K562 (cell line): ENCODE measurements around the gene LCA5L. TPM values are rescaled to one million over a fixed set of nuclear protein-coding genes. Genes with fewer than 3 reads are reported as not detected.
A peak's percentile ranks its signal among the peaks of the same experiment; 100 is the strongest.

Experiments
- ATAC-seq: fragments of 200-7000 bp; cut with Tn5 transposase; 3 replicates; pipeline ENCODE4 v1.9.1; 2020; ENCODE audit warnings: moderate library complexity
- BruUV-seq: library from RNA; stranded (reverse); fragments of 400-500 nt; replicated peaks from 2 replicates; lab custom pipeline; 2021; lab: Mats Ljungman, UMichigan
- CTCF ChIA-PET: fragments of 300-600 bp; formaldehyde crosslinking; extraction: SDS; loops from one replicate; lab custom pipeline; 2021; ENCODE audit warnings: low intra/inter-chr PET ratio; lab: Yijun Ruan, JAX
- POLR2A ChIA-PET: fragments of 300-600, 350-650 bp; sonication (Branson Sonifier 250); formaldehyde crosslinking; extraction: SDS; loops from one replicate; lab custom pipeline; 2021; ENCODE audit warnings: antibody characterized with exemption, inconsistent platforms; lab: Yijun Ruan, JAX
- DNase-seq, 4 experiments: peaks; one replicate each; pipeline versions ENCODE4 v3.0.0 to v3.0.0-alpha.2; 2011 to 2018; ENCODE audit warnings: low spot score in 3 of 4, mixed read lengths in 3 of 4; ENCODE audit errors: extremely low read depth in 1 of 4
- FAIRE-seq: peaks from 2 replicates; lab custom pipeline; 2011; peaks lifted over from hg19 to GRCh38; lab: Jason Lieb, UNC
- H2AFZ ChIP-seq: 2 replicates; pipeline ENCODE4 v1.6.0; 2011; ENCODE audit warnings: low read depth, low read length, control low read depth, inconsistent platforms
- H3K27ac ChIP-seq: fragments of 200-600 bp; 3 replicates; pipeline ENCODE4 v1.8.0; 2011; ENCODE audit warnings: low read depth, mild to moderate bottlenecking, control low read depth, inconsistent platforms, low read length, moderate library complexity, mixed read lengths; ENCODE audit errors: extremely low read depth
- H3K27me3 ChIP-seq, 2 experiments: fragments of 300-600 bp in 1 of 2; 2 replicates in 1 of 2; 3 replicates in 1 of 2; pipeline versions ENCODE4 v1.6.0 to v1.8.0; 2011; ENCODE audit warnings: inconsistent platforms in 2 of 2, low read length in 2 of 2, mild to moderate bottlenecking in 1 of 2, mixed read lengths in 1 of 2, moderate library complexity in 1 of 2; ENCODE audit not compliant: control insufficient read depth in 2 of 2, insufficient read depth in 2 of 2
- H3K36me3 ChIP-seq: fragments of 300-600 bp; 3 replicates; pipeline ENCODE4 v1.8.0; 2011; ENCODE audit warnings: mild to moderate bottlenecking, low read length, inconsistent platforms; ENCODE audit not compliant: control insufficient read depth, insufficient read depth
- H3K4me1 ChIP-seq, 2 experiments: fragments of 200-600 bp in 1 of 2; replicated peaks in 1 of 2; 2 replicates in 1 of 2; 3 replicates in 1 of 2; pipeline versions ENCODE4 v1.5.1 to v1.8.0; 2011; ENCODE audit warnings: inconsistent platforms in 2 of 2, low read length in 2 of 2, mild to moderate bottlenecking in 1 of 2, mixed read lengths in 1 of 2, moderate library complexity in 1 of 2; ENCODE audit not compliant: control insufficient read depth in 2 of 2, insufficient read depth in 2 of 2
- H3K4me2 ChIP-seq: 2 replicates; pipeline ENCODE4 v1.6.1; 2011; ENCODE audit warnings: low read length, control low read depth, inconsistent platforms, mixed read lengths; ENCODE audit not compliant: insufficient read depth
- H3K4me3 ChIP-seq: fragments of 200-600 bp; sonication (generic), shearing (Covaris generic); 2 replicates; pipeline ENCODE4 v1.5.1; 2016; ENCODE audit warnings: control low read depth, inconsistent platforms
- H3K79me2 ChIP-seq: fragments of 200-600 bp; 3 replicates; pipeline ENCODE4 v1.8.0; 2011; ENCODE audit warnings: low read length, inconsistent platforms; ENCODE audit not compliant: control insufficient read depth, insufficient read depth
- H3K9ac ChIP-seq, 2 experiments: 2 replicates each; pipeline versions ENCODE4 v1.6.0 to v1.6.1; 2011; ENCODE audit warnings: low read depth in 2 of 2, low read length in 2 of 2, control low read depth in 1 of 2, inconsistent platforms in 1 of 2, mild to moderate bottlenecking in 1 of 2, mixed read lengths in 1 of 2; ENCODE audit not compliant: insufficient read depth in 1 of 2
- H3K9me1 ChIP-seq: one replicate; pipeline ENCODE4 v1.6.0; 2011; ENCODE audit warnings: inconsistent platforms, mild to moderate bottlenecking, low read length, moderate library complexity; ENCODE audit not compliant: control insufficient read depth, insufficient read depth
- H3K9me3 ChIP-seq: replicated peaks from 2 replicates; pipeline ENCODE4 v1.5.1; 2011; ENCODE audit warnings: low read depth, low read length, inconsistent platforms; ENCODE audit not compliant: control insufficient read depth, insufficient read depth
- H4K20me1 ChIP-seq: replicated peaks from 2 replicates; pipeline ENCODE4 v1.6.1; 2011; ENCODE audit warnings: low read length, inconsistent platforms, mixed read lengths; ENCODE audit not compliant: control insufficient read depth, insufficient read depth
- CEBPB ChIP-seq: fragments of 450-650 bp; IDR thresholded peaks from 2 replicates; pipeline ENCODE4 v1.6.1; 2016; ENCODE audit warnings: missing genetic modification characterization, missing compliant biosample characterization
- HBP1 ChIP-seq: fragments of 450-650 bp; formaldehyde crosslinking; IDR thresholded peaks from 2 replicates; pipeline ENCODE4 v1.4.0; 2022; ENCODE audit warnings: missing genetic modification characterization
- KDM1A ChIP-seq, 2 experiments: fragments of 450-650 bp; IDR thresholded peaks; 2 replicates each; pipeline ENCODE4 v1.6.1; 2016; ENCODE audit warnings: mild to moderate bottlenecking in 2 of 2
- UBTF ChIP-seq, 2 experiments: IDR thresholded peaks; 2 replicates each; pipeline ENCODE4 v1.6.1; 2012; ENCODE audit warnings: improper control_type of control experiment in 2 of 2, low read depth in 2 of 2, low read length in 2 of 2, borderline replicate concordance in 1 of 2
- ZNF121 ChIP-seq: sonication (generic); formaldehyde crosslinking; conservative IDR thresholded peaks from 2 replicates; pipeline ENCODE4 v1.8.0; 2022; ENCODE audit warnings: missing genetic modification reagents
- WGBS: fragments of 100-300 bp; shearing (Covaris generic); methylation state at CpG from one replicate; pipeline ENCODE4 v1.1.6; 2016; ENCODE audit warnings: low coverage, mixed read lengths; ENCODE audit not compliant: insufficient coverage; ENCODE audit errors: missing lambda C conversion rate; 5-methylcytosine and 5-hydroxymethylcytosine counted together
- in situ Hi-C: fragments of 300-500 bp; cut with MboI; formaldehyde crosslinking; loops from 4 replicates; pipeline ENCODE4 v1.15.0; 2018; ENCODE audit warnings: inconsistent platforms, mixed read lengths
- intact Hi-C: fragments of 100-400 bp; cut with micrococcal nuclease; formaldehyde crosslinking; loops from 2 replicates; pipeline ENCODE4 v1.14.2; 2022
- polyA plus RNA-seq, 8 experiments: library from polyadenylated mRNA; depleted of rRNA in 4 of 8; stranded (reverse) in 5 of 8; unstranded in 3 of 8; fragments of >200 nt; fragmentation: Nextera tagmentation in 2 of 8; fragmentation: Illumina TruSeq in 1 of 8; extraction: Ambion mirVana in 2 of 8; extraction: Trizol in 1 of 8; gene quantifications; 2 replicates each; pipeline versions ENCODE4 v1.2.1 to v1.2.3, GENCODE V29; 2011 to 2014; ENCODE audit warnings: inconsistent platforms in 1 of 8, missing spikeins in 1 of 8
- total RNA-seq, 7 experiments: library from RNA; depleted of rRNA in 6 of 7; stranded (reverse); fragments of >200 nt in 6 of 7; fragmentation: Illumina TruSeq in 2 of 7; extraction: Trizol in 2 of 7; gene quantifications; 2 replicates each; pipeline versions ENCODE4 v1.2.1 to v1.2.3, GENCODE V29; 2011 to 2021; ENCODE audit warnings: low replicate concordance in 1 of 7

LCA5L gene
- total and polyA plus RNA-seq, 9 of the 15 experiments (the other 6 are each of a cell fraction or from before 2014, with no cell fraction given) = 1.8 to 4.9 (median 3.8) TPM

DNA sequence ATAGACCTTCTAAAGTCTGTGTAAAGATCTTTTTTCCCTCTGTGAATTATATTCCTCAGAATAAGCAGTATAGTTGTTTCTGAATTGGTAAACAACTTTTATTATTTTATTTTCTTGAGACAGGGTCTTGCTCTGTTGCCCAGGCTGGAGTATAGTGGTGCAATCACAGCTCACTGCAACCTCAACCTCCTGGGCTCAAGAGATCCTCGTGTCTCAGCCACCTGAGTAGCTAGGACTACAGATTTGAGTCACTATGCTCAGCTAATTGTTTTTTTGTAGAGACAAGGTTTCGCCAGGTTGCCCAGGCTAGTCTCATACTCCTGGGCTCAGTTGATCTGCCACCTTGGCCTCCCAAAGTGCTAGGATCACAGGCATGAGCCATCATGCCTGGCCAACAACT lies 70.1 kb downstream of the LCA5L start:
- no peak overlapping the region for H3K4me3 ChIP-seq
- TF ChIP-seq ZNF121 (CRISPR knock-in tag) (peak; percentile 91), CEBPB (0 out of 2 replicates have a peak, but pooled peaks have one; percentile 6), HBP1 (CRISPR knock-in tag) (no peak), UBTF (IDR thresholded peaks at IDR 0.05; ENCODE audit: borderline replicate concordance in 1 of 2, low read depth in 2 of 2, low read length in 2 of 2) (no peak), KDM1A (IDR thresholded peaks at IDR 0.05) (0 out of 4 replicates have a peak, but pooled peaks of 1 of the 2 experiments have one; percentile 8)
- H4K20me1 ChIP-seq = no peaks in the 10 kb centered on the region
- no peak for ATAC-seq
- no peaks in the 10 kb centered on the region for H3K36me3 ChIP-seq
- 47% methylated on average over 2 of the region's 2 CpGs for WGBS
- H3K79me2 ChIP-seq = peaks cover 2% of the 10 kb centered on the region; the same call in 2 of the 3 replicates
- no peaks in the 10 kb centered on the region for H3K9me1 ChIP-seq
- no TSS peak for BruUV-seq
- no peaks in the 10 kb centered on the region for H3K27me3 ChIP-seq
- ChIA-PET CTCF (no interaction called here), POLR2A (interaction anchor here (1.1 to 2.9 kb wide), 2 partner anchors 27 to 29 kb away, joined by 3 to 15 read pairs; partner anchors contain the start of gene HMGN1)
- H3K27ac ChIP-seq = no peak overlapping the region
- peaks cover 21% of the 10 kb centered on the region in 2 experiments for H3K4me1 ChIP-seq
- no peak overlapping the region for H3K9ac ChIP-seq
- in situ Hi-C loops = no loop called here
- H2AFZ ChIP-seq = 0 out of 2 replicates have a peak overlapping the region, but pooled peaks have one; percentile 12
- no peak overlapping the region for H3K4me2 ChIP-seq
- H3K9me3 ChIP-seq = no peaks in the 10 kb centered on the region
- intact Hi-C loops = no loop called here
- no peak for DNase-seq
- FAIRE-seq = no peak
